ENCODE data around the gene RPL10A. TPM values are rescaled to one million over a fixed set of nuclear protein-coding genes. Genes with fewer than 3 reads are reported as not detected.
A peak's percentile ranks its signal among the peaks of the same experiment; 100 is the strongest.

RPL10A gene
- total RNA-seq: 1,000 to 10,000 TPM; 2,453 to 2,464 TPM
- polyA plus RNA-seq (2013, experiment 1 of 2): 3,049 TPM
- polyA plus RNA-seq (2013, experiment 2 of 2): 3,000 TPM
- 512 to 1,536 (median 998) reads per million in 172 experiments for total RNA-seq

DNA sequence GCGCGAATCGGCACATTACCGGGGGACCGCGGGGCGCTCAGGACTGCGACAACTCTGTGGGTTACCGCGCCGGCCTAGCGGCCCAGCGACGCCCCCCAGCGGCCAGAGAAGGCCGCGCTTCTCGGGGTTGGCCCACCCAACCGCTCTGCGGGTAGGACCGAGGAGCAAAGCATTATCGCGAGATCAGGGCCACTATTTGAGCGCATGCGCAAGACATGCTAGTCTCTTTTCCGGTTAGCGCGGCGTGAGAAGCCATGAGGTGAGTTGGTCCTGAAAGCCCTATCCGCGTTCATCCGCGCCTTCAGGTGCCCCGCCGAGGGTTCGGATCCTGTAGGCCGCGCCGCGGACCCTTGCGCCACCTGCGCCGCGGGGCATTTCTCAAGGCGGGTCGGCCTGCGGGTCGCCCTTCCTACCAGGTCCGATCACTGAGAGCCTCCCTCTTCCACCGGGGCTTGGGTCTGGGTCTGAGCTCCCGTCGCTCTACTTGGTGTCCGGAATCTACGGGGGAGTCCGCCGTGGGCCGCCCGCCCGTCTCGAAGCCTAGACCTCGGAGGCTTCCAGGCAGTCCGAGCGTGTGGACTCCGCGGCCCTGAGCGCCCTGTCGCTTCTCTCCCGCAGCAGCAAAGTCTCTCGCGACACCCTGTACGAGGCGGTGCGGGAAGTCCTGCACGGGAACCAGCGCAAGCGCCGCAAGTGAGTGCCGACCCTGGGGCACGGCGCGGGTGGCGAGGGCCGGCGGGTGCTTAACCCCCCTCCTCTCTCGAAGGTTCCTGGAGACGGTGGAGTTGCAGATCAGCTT is at the start of gene RPL10A:
Gene RPL10A, plus strand, starts transcription at position 221 of the 799 bp plus-strand sequence. Its CDS starts 34 bp downstream, at position 255.
- peaks cover 66% of the 10 kb centered on the region for H3K36me3 Mint-ChIP-seq (ENCODE audit: low read depth)
- peak within 1 kb of the TSS; percentile 65 to 92 for H3K27ac ChIP-seq (ENCODE audit: low read depth in 1 of 2, low read length in 2 of 2)
- ChIA-PET CTCF (interaction anchor here (0.7 to 2.4 kb wide), 13 partner anchors 12 to 227 kb away, joined by 3 to 27 read pairs (median 4); partner anchors contain the start of genes DEF6, FANCE and PPARD), POLR2A (interaction anchor here (0.6 to 3.1 kb wide), 19 partner anchors 10 to 1847 kb away, joined by 3 to 32 read pairs (median 5); partner anchors contain the start of genes ARMC12, FANCE, PPARD and TEAD3)
- H3K9me3 Mint-ChIP-seq: no peaks in the 10 kb centered on the region
- H3K4me3 Mint-ChIP-seq: peak within 1 kb of the TSS; percentile 99
- peaks cover 52% of the 10 kb centered on the region for H3K36me3 ChIP-seq (ENCODE audit: insufficient read depth, low read length)
- TF ChIP-seq, protein P1, sequence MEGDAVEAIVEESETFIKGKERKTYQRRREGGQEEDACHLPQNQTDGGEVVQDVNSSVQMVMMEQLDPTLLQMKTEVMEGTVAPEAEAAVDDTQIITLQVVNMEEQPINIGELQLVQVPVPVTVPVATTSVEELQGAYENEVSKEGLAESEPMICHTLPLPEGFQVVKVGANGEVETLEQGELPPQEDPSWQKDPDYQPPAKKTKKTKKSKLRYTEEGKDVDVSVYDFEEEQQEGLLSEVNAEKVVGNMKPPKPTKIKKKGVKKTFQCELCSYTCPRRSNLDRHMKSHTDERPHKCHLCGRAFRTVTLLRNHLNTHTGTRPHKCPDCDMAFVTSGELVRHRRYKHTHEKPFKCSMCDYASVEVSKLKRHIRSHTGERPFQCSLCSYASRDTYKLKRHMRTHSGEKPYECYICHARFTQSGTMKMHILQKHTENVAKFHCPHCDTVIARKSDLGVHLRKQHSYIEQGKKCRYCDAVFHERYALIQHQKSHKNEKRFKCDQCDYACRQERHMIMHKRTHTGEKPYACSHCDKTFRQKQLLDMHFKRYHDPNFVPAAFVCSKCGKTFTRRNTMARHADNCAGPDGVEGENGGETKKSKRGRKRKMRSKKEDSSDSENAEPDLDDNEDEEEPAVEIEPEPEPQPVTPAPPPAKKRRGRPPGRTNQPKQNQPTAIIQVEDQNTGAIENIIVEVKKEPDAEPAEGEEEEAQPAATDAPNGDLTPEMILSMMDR (IDR thresholded peaks at IDR 0.05): peak; percentile 91
- ATAC-seq (ENCODE audit: poor library complexity) (peak; percentile 83), DNase-seq (peak; percentile 91 to 98 (median 96))
- H3K27ac Mint-ChIP-seq: peak within 1 kb of the TSS; percentile 100
- no peaks in the 10 kb centered on the region for H3K27me3 ChIP-seq (ENCODE audit: control insufficient read depth in 1 of 2, insufficient read depth in 2 of 2, low read length in 2 of 2)
- H3K4me1 Mint-ChIP-seq (ENCODE audit: low read depth): peaks cover 42% of the 10 kb centered on the region
- intact Hi-C loops (cut with DNase I, micrococcal nuclease): loop anchor here (1.0 to 2.0 kb wide), 5 partner anchors 28 to 268 kb away; partner anchors contain the start of genes DEF6 (in 2 of the 2), PPARD (in 2 of the 2), ARMC12 (in 1 of the 2) and TEAD3 (in 1 of the 2)
- H3K4me3 ChIP-seq (ENCODE audit: low read length): peak within 1 kb of the TSS; percentile 98
- no peaks in the 10 kb centered on the region for H3K9me3 ChIP-seq (ENCODE audit: control insufficient read depth in 1 of 2, insufficient read depth in 1 of 2, low read length in 2 of 2)
- H3K27me3 Mint-ChIP-seq: no peaks in the 10 kb centered on the region
- peaks cover 49% of the 10 kb centered on the region for H3K4me1 ChIP-seq (ENCODE audit: insufficient read depth, low read length)

DNA sequence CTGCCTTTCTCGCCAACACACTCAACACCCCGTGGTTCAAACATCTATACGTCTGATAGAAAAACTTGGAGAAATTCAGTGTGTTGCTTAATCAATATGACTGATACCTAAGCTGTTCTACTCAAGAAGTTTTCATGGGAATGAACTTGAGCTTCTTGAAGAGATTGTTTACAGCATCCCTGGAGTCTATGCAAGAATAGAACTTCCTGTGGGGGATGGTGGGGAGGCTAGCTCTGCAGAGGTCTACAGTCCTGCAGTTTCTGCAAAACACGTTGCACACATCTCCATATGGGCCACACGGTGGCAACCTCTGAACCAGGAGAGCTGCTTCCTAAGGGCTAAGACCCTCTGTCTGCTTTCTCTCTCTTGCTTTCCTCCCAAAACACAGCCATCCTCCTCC is 48.8 kb upstream of the RPL10A start:
- peak; percentile 71 for ATAC-seq (ENCODE audit: poor library complexity)
- H3K27me3 ChIP-seq (ENCODE audit: control insufficient read depth in 1 of 2, insufficient read depth in 2 of 2, low read length in 2 of 2): no peaks in the 10 kb centered on the region
- H3K9me3 ChIP-seq (ENCODE audit: control insufficient read depth in 1 of 2, insufficient read depth in 1 of 2, low read length in 2 of 2): no peaks in the 10 kb centered on the region
- peak in 6 of 14 experiments; percentile 4 to 35 (median 29) for DNase-seq
- TF ChIP-seq, protein P1 (IDR thresholded peaks at IDR 0.05): peak; percentile 26
- no peak overlapping the region for H3K4me3 ChIP-seq (ENCODE audit: low read length)
- Mint-ChIP-seq H3K27ac (peak overlapping the region; percentile 79), H3K9me3 (no peaks in the 10 kb centered on the region), H3K36me3 (ENCODE audit: low read depth) (peaks cover 78% of the 10 kb centered on the region), H3K27me3 (no peaks in the 10 kb centered on the region), H3K4me1 (ENCODE audit: low read depth) (peaks cover 35% of the 10 kb centered on the region), H3K4me3 (peak overlapping the region; percentile 39)
- peak overlapping the region; percentile 7 to 28 for H3K27ac ChIP-seq (ENCODE audit: low read depth in 1 of 2, low read length in 2 of 2)
- H3K4me1 ChIP-seq (ENCODE audit: insufficient read depth, low read length): peaks cover 38% of the 10 kb centered on the region
- CTCF ChIA-PET: interaction anchor here (0.7 kb wide), 1 partner anchor 30 kb away, joined by 3 read pairs; no protein-coding TSS in a partner anchor
- POLR2A ChIA-PET: interaction anchor here (1.0 to 2.6 kb wide), 6 partner anchors 11 to 87 kb away, joined by 4 to 9 read pairs (median 4); partner anchors contain the start of gene RPL10A
- intact Hi-C loops (cut with DNase I, micrococcal nuclease): loop anchor here in 1 of 2 experiments (1.0 to 5.0 kb wide), 2 partner anchors 33 to 49 kb away; partner anchors contain the start of genes FANCE and RPL10A
- peaks cover 48% of the 10 kb centered on the region for H3K36me3 ChIP-seq (ENCODE audit: insufficient read depth, low read length)

DNA sequence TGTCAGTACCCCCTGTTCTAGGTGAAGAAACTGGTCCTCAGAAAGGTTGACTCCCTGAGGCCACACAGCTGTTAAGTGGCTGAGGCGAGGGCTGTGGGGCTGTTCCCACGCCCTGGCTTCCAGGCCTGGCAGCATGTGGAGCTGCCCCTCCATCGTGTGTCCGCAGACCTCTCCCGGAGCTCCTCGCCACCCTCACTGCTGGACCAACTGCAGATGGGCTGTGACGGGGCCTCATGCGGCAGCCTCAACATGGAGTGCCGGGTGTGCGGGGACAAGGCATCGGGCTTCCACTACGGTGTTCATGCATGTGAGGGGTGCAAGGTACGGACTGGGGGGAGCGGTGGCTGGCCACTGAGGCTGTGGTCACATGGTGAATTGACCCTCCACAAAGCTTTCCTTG is 48.2 kb upstream of the RPL10A start:
- H3K36me3 Mint-ChIP-seq (ENCODE audit: low read depth): peaks cover 81% of the 10 kb centered on the region
- CTCF ChIA-PET: interaction anchor here (1.3 kb wide), 1 partner anchor 29 kb away, joined by 3 read pairs; no protein-coding TSS in a partner anchor
- no peaks in the 10 kb centered on the region for H3K27me3 Mint-ChIP-seq

More for the DNA sequence above, 48.2 kb upstream of the RPL10A start:
- intact Hi-C loops (cut with DNase I, micrococcal nuclease): loop anchor here in 1 of 2 experiments (1.0 to 5.0 kb wide), 2 partner anchors 32 to 48 kb away; partner anchors contain the start of genes FANCE and RPL10A
- Histone ChIP-seq H3K27me3 (ENCODE audit: control insufficient read depth in 1 of 2, insufficient read depth in 2 of 2, low read length in 2 of 2) (no peaks in the 10 kb centered on the region), H3K4me3 (ENCODE audit: low read length) (no peak overlapping the region), H3K9me3 (ENCODE audit: control insufficient read depth in 1 of 2, insufficient read depth in 1 of 2, low read length in 2 of 2) (no peaks in the 10 kb centered on the region), H3K4me1 (ENCODE audit: insufficient read depth, low read length) (peaks cover 34% of the 10 kb centered on the region), H3K36me3 (ENCODE audit: insufficient read depth, low read length) (peaks cover 46% of the 10 kb centered on the region), H3K27ac (ENCODE audit: low read depth in 1 of 2, low read length in 2 of 2) (no peak overlapping the region)
- TF ChIP-seq, protein P1 (IDR thresholded peaks at IDR 0.05): no peak
- Mint-ChIP-seq H3K4me1 (ENCODE audit: low read depth) (peaks cover 30% of the 10 kb centered on the region), H3K27ac (peak overlapping the region; percentile 79), H3K4me3 (no peak overlapping the region), H3K9me3 (no peaks in the 10 kb centered on the region)
- no peak for DNase-seq
- no peak for ATAC-seq (ENCODE audit: poor library complexity)
- POLR2A ChIA-PET: interaction anchor here (1.0 to 2.6 kb wide), 6 partner anchors 12 to 88 kb away, joined by 4 to 9 read pairs (median 4); partner anchors contain the start of gene RPL10A

Data from CD4-positive, alpha-beta T cell (primary cell).